Ovary (tissue), 9 donors: ENCODE measurements around the gene VAV3. TPM values are rescaled to one million over a fixed set of nuclear protein-coding genes. Genes with fewer than 3 reads are reported as not detected.

Source experiments
- DNase-seq, 5 donors: peaks; one replicate each; pipeline ENCODE4 v3.0.0-alpha.2; 2019 to 2020
- H3K27ac ChIP-seq, 2 donors: fragments of 200-600 bp; one replicate each; pipeline versions ENCODE4 v1.5.1 to v1.8.0; 2019 to 2022
- H3K27me3 ChIP-seq: fragments of 200-600 bp; one replicate; pipeline ENCODE4 v1.8.0; 2022
- H3K36me3 ChIP-seq: fragments of 200-600 bp; sonication (generic); one replicate; pipeline ENCODE4 v1.5.1; 2019
- H3K4me1 ChIP-seq: one replicate; pipeline ENCODE4 v1.8.1; 2013; ENCODE audit warnings: mild to moderate bottlenecking, moderate library complexity; ENCODE audit not compliant: insufficient read depth
- H3K4me3 ChIP-seq: fragments of 200-600 bp; sonication (generic); one replicate; pipeline ENCODE4 v1.5.1; 2017
- H3K9me3 ChIP-seq, 2 donors: fragments of 200-600 bp in 1 of 2; sonication (generic) in 1 of 2; one replicate each; pipeline versions ENCODE4 v1.5.1 to v1.8.1; 2013 to 2019; ENCODE audit warnings: mild to moderate bottlenecking in 1 of 2, moderate library complexity in 1 of 2
- EP300 ChIP-seq: sonication (generic); formaldehyde crosslinking; IDR thresholded peaks from one replicate; pipeline ENCODE4 v1.6.1; 2017; ENCODE audit warnings: antibody characterized with exemption
- POLR2A ChIP-seq: fragments of 450-650 bp; IDR thresholded peaks from one replicate; pipeline ENCODE4 v1.6.1; 2017; ENCODE audit warnings: antibody characterized with exemption, mild to moderate bottlenecking, moderate library complexity
- WGBS, 3 donors: extraction: QIAGEN DNeasy Blood & Tissue Kit in 1 of 3; methylation state at CpG; one replicate each; pipeline versions ENCODE4 v1.1.5 to v1.1.7; 2013 to 2017; 5-methylcytosine and 5-hydroxymethylcytosine counted together
- intact Hi-C, 4 donors: fragments of 100-400 bp; cut with DNase I; formaldehyde crosslinking; loops; one replicate each; pipeline versions ENCODE4 v1.11.0 to v1.15.1; 2022 to 2023
- polyA plus RNA-seq, 2 donors: library from polyadenylated mRNA; stranded (reverse); fragments of 200-250 nt in 1 of 2; fragments of 350-450 nt in 1 of 2; fragmentation: Illumina TruSeq in 1 of 2; extraction: RNeasy Lipid Tissue Mini Kit (QIAGEN cat#74804) in 1 of 2; gene quantifications; one replicate each; pipeline ENCODE4 v1.2.3, GENCODE V29; 2013 to 2014
- total RNA-seq, 7 donors: library from RNA; depleted of rRNA in 2 of 7; stranded (reverse); fragments of >200 nt in 2 of 7; fragmentation: NEBNext Ultra II Directional in 3 of 7; extraction: Animal tissue kit (Norgen Biotek cat#: 25700) in 3 of 7; gene quantifications; one replicate each; pipeline versions ENCODE4 v1.1.0 to v1.2.4, GENCODE V29; 2016 to 2023
- TF ChIP-seq, protein P1 (sequence below), 3 donors: fragments of 450-650 bp in 2 of 3; fragments of 200-600 bp in 1 of 3; IDR thresholded peaks; one replicate each; pipeline versions ENCODE4 v1.5.1 to v1.8.0; 2016 to 2022; ENCODE audit warnings: antibody characterized with exemption in 3 of 3, mild to moderate bottlenecking in 1 of 3
- donor health status: DM: no; HTN: no; CAD: no; lungs with moderate emphysema.
- donor health status: DM: no; HTN: no; CAD: no.
- donor health status: Bipolar disorder and iron deficiency.
- donor health status: DM: yes; HTN: yes; CAD: no.
- donor health status: DM: no; HTN: no; CAD: no.
- donor health status: DM: yes; HTN: yes; CAD: no.

VAV3 gene
- total and polyA plus RNA-seq, 9 donors, result 0.78 to 7.4 (median 1.5) TPM

GRCh38 chr1:107767156-107767582, 197.8 kb downstream of the VAV3 start:
- no peak overlapping the region for H3K4me3 ChIP-seq
- no peaks in the 10 kb centered on the region for H3K36me3 ChIP-seq
- no peak for DNase-seq
- no peaks in the 10 kb centered on the region for H3K4me1 ChIP-seq
- intact Hi-C loops, result no loop called here
- no peaks in the 10 kb centered on the region for H3K9me3 ChIP-seq
- no peaks in the 10 kb centered on the region for H3K27me3 ChIP-seq
- no peak overlapping the region for H3K27ac ChIP-seq
- 49 to 60% (median 57%) methylated on average over 3 of the region's 3 CpGs for WGBS, 3 donors
- no peak for TF ChIP-seq EP300
- no peak for TF ChIP-seq POLR2A
- TF ChIP-seq, protein P1, sequence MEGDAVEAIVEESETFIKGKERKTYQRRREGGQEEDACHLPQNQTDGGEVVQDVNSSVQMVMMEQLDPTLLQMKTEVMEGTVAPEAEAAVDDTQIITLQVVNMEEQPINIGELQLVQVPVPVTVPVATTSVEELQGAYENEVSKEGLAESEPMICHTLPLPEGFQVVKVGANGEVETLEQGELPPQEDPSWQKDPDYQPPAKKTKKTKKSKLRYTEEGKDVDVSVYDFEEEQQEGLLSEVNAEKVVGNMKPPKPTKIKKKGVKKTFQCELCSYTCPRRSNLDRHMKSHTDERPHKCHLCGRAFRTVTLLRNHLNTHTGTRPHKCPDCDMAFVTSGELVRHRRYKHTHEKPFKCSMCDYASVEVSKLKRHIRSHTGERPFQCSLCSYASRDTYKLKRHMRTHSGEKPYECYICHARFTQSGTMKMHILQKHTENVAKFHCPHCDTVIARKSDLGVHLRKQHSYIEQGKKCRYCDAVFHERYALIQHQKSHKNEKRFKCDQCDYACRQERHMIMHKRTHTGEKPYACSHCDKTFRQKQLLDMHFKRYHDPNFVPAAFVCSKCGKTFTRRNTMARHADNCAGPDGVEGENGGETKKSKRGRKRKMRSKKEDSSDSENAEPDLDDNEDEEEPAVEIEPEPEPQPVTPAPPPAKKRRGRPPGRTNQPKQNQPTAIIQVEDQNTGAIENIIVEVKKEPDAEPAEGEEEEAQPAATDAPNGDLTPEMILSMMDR (IDR thresholded peaks at IDR 0.05), result no peak

GRCh38 chr1:107766533-107766932, 198.4 kb downstream of the VAV3 start:
- TF ChIP-seq EP300 (no peak), POLR2A (no peak)
- TF ChIP-seq, protein P1 (IDR thresholded peaks at IDR 0.05), result no peak
- Histone ChIP-seq H3K27me3 (no peaks in the 10 kb centered on the region), H3K27ac (no peak overlapping the region), H3K4me1 (no peaks in the 10 kb centered on the region), H3K36me3 (no peaks in the 10 kb centered on the region), H3K9me3 (no peaks in the 10 kb centered on the region), H3K4me3 (no peak overlapping the region)
- no peak for DNase-seq
- 6 to 19% (median 16%) methylated on average over 1 of the region's 1 CpG for WGBS, 3 donors
- intact Hi-C loops, result no loop called here

- no peaks in the 10 kb centered on the region for H3K27me3 ChIP-seq
- H3K4me1 ChIP-seq, result no peaks in the 10 kb centered on the region
- intact Hi-C loops, result no loop called here
- H3K27ac ChIP-seq, result no peak overlapping the region
- H3K4me3 ChIP-seq, result no peak overlapping the region
- 76 to 87% (median 85%) methylated on average over 6 of the region's 6 CpGs for WGBS, 3 donors
- DNase-seq, result no peak
- no peaks in the 10 kb centered on the region for H3K36me3 ChIP-seq
- no peak for TF ChIP-seq EP300
- TF ChIP-seq POLR2A, result no peak
- TF ChIP-seq, protein P1 (IDR thresholded peaks at IDR 0.05), result no peak
- no peaks in the 10 kb centered on the region for H3K9me3 ChIP-seq
These were observed 202.1 kb downstream of the VAV3 start for GRCh38 chr1:107762751-107763390.

- intact Hi-C loops, result no loop called here
- Histone ChIP-seq H3K27me3 (no peaks in the 10 kb centered on the region), H3K9me3 (no peaks in the 10 kb centered on the region), H3K27ac (no peak overlapping the region), H3K4me1 (no peaks in the 10 kb centered on the region), H3K4me3 (no peak overlapping the region), H3K36me3 (no peaks in the 10 kb centered on the region)
- TF ChIP-seq POLR2A (no peak), EP300 (no peak)
- TF ChIP-seq, protein P1 (IDR thresholded peaks at IDR 0.05), result no peak
- 67 to 73% (median 67%) methylated on average over 3 of the region's 3 CpGs for WGBS, 3 donors
- no peak for DNase-seq
These were observed 204.9 kb downstream of the VAV3 start for GRCh38 chr1:107760065-107760464.
